HFF-Myc (cell line): ENCODE data around the gene BMP8A.

ENCODE experiments used
- DNase-seq: peaks from one replicate; pipeline ENCODE4 v3.0.0-alpha.2; 2011; ENCODE audit warnings: low read depth; ENCODE audit errors: extremely low read depth
- H3K4me3 ChIP-seq: replicated peaks from 2 replicates; pipeline ENCODE4 v1.5.1; 2011; ENCODE audit warnings: low read depth, mild to moderate bottlenecking, control low read depth, low read length
- CTCF ChIP-seq: IDR thresholded peaks from 2 replicates; pipeline ENCODE4 v1.5.1; 2012; ENCODE audit warnings: mild to moderate bottlenecking, low read depth, low read length, control low read depth; ENCODE audit errors: missing control alignments

The BMP8A gene

GRCh38 chr1:39570477-39571177, 79.2 kb downstream of the BMP8A start:
- TF ChIP-seq CTCF, result no peak
- DNase-seq, result no peak
- no peak overlapping the region for H3K4me3 ChIP-seq

GRCh38 chr1:39571178-39571483, 79.7 kb downstream of the BMP8A start:
- DNase-seq, result no peak
- H3K4me3 ChIP-seq, result no peak overlapping the region
- TF ChIP-seq CTCF, result no peak

- no peak for TF ChIP-seq CTCF
- H3K4me3 ChIP-seq, result peak overlapping the region; percentile 60
- DNase-seq, result no peak
Observed at GRCh38 chr1:39572379-39573096, 81.1 kb downstream of the BMP8A start.

- H3K4me3 ChIP-seq, result peak overlapping the region; percentile 60
- DNase-seq, result no peak
- no peak for TF ChIP-seq CTCF
Observed at GRCh38 chr1:39573097-39573465, 81.6 kb downstream of the BMP8A start.

- peak overlapping the region; percentile 60 for H3K4me3 ChIP-seq
- TF ChIP-seq CTCF, result no peak
- DNase-seq, result no peak
Observed at GRCh38 chr1:39573736-39574624, 82.5 kb downstream of the BMP8A start.

GRCh38 chr1:39574646-39575045, 83.2 kb downstream of the BMP8A start:
- no peak for DNase-seq

More at GRCh38 chr1:39574646-39575045, 83.2 kb downstream of the BMP8A start:
- H3K4me3 ChIP-seq, result peak overlapping the region; percentile 60
- no peak for TF ChIP-seq CTCF
